DMS53 (cell line): ENCODE data around the gene ARID2.

Experiments
- DNase-seq: peaks from one replicate; lab custom pipeline; 2025; lab: John Stamatoyannopoulos, UW

The ARID2 gene

DNA sequence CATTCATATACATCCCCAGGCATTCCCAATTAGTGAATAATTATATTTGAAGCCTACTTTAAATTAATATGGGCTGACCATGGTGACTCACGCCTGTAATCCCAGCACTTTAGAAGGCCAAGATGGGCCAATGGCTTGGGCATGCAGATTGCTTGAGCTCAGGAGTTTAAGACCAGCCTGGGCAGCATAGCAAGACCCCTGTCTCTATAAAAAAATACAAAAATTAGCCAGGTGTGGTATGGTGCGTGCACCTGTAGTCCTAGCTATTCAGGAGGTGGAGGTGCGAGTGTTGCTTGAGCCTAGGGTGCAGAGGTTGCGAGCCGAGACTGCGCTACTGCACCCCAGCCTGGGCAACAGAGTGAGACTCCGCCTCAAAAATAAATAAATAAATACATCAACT lies 7.6 kb upstream of the ARID2 start:
- DNase-seq: no peak

DNA sequence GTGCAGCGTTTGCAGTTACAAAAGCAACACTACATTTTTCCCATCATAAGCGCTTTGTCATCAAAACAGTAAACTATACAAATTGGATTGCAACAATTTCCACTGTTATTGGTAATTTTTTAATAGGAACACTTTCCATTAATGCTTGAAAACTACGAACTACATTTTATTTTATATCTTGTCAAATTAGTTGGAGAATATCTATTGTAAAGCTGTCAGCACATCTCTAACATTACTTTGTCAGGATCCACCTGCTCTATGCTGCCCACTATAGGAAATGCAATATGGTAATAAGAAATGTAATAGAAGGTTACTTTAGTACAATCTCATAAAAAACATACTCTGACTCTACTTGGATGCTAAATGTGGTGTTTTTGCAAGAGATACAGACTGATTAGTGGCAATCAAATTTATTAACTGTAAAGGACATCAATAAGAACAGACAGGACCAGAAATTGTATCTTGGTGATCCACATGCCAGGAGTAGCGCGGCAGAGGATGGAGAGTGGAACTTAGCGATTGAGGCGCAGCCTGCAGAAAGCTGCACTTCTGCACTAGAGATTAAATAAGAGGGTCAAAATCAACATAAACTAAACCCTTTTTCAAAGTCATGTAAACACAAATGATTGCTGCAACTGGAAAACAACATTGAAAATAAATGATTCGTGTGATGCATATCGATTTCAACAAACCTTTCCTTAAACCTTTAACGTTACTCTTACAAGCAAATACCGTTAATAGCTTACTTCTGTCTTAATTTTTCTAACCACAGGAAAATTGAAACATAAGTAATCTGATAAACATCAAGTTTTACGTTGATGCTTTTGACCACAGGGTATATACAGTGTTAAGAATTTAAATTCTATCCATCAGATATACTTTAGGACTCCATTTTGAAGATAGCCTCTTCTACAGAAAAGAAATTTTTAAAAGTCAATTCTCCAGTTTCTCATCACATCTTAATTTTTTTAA lies 3.6 kb upstream of the ARID2 start:
- DNase-seq: peak; percentile 86

DNA sequence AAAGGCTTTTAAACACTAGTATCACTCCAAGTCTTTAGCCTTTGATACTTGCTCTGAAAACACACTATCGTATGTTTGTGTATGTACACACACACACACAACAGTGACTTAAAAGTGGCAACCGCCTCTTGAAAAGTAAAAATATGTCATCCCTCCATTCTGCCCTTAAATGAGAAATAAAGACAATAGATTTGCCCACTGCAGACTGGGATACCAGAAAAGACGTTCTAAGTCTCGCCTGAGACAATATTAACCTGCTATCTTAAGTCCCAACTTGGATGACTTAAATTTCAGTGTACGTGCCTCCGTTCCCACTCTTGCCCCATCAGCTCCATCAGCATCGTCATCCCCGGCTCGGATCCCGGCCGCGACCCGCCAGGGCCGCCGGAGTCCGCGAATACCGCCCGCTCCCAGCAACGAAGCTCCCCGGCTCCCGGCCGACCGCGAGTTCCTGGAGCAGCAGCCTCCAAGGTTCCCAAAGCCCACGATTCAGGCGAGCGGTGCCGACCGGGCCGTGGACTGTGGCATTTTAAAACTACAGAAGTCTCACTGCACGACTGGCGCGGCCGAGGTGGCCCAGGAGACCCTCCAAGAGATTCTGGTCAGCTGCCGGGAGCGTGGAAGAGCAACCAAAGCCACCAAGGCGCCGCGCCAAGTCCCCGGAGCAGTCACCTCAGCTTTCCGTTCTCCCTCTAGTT lies 2.8 kb upstream of the ARID2 start:
- DNase-seq: peak; percentile 93

DNA sequence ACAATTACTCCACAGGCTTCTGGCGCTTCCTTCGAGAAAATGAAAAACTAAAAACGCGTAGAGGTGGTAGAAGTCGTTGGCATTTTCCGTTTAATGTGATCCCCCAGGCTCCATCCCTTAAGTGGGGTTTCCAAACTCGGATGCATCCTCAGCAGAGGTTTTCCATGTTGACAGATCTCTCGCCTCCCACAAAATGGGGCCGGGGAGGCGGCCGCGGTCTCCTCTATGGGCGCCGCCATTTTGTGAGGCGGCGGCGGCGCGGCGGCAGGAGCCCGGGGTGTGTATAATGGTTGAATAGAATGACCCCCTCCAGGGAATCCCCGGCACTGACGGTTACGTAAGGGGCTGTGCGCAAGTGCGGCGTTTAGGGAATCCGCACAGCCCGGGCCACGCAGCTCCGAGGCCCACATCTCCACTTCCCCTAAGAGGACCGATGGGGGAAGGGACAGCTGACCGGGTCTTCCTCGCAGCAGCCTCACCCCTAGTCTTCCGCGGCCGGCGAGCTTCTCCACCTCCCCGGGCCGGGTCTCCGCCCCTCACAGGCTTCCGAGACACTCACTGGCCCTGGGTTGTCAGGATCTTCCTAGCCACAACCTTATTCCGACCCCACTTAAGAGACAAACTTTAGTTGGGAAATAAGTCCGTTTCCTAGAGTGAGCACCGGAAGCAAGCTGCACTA lies 2.1 kb upstream of the ARID2 start:
- DNase-seq: peak; percentile 100

DNA sequence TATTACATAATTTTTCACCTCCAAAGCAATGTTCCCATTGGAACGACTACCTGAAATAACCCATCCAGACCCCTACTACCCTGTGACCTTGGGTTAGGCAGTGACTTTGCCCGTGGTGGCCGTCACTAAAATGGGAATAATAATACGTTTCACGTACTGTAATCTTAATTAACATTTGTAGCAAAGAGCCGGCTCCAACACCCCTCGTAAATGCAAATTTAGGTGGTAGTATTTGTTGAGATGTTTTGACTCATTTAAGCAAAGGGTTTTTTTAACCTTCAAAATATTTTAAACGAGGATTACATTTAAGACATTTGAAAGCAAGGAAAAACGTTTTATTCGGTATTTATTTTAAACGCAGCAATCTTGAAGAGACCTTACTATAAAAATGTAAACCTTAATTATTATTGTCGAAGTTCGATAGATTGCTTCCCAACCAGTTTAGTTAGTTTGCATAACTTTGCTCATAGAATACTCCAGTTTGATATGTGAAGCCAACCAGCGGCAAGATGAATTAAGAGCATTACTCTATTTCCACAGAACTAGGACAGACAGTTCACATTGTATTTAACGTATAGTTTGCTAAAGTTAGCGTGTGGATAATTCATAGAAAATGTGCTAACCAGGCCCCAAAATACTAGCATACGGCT lies 1.4 kb upstream of the ARID2 start:
- DNase-seq: peak; percentile 91

DNA sequence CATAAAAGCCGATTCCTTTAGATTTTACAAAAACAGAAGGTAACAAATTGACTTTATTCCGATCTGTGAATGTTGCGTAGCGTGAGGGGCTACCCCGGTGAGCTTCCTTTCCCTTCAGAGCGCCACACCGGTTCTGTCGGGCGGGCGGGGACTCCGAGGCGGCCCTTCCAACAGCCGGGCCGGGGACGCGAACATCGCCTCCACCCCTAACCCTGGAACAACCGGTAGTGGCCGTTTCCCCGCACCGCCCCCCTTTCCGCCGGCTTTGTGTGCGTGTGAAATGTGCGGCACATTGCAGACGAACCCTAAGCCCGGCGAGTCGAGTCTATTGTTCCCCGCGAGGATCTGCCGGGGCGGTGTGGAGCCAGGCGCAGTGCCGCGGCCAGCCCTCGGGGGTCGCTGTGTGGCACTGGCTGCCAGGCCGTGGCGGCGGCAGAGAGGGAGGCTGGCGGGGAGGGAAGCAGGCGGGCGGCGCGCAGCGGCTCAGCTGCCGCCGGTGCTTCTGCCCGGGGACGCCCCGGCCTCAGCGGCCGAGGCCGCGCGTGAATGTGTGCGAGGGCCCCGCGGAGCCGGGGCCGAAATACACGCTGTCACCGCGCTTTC lies 775 bp upstream of the ARID2 start:
- peak; percentile 100 for DNase-seq

DNA sequence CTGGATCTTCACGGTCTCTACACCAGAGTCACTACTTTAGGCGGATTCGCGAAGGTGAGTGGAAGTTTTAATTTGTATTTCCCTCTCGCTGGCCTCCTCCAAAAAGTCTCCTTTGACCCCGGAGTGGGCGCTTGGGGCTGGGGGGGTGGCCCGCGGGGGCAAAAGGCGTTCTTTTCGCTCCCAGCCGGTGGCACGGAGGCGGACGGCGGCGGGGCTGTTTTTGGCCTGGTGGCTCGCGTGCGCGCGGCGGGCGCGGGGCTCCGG lies 510 bp downstream of the ARID2 start:
- peak; percentile 89 for DNase-seq

DNA sequence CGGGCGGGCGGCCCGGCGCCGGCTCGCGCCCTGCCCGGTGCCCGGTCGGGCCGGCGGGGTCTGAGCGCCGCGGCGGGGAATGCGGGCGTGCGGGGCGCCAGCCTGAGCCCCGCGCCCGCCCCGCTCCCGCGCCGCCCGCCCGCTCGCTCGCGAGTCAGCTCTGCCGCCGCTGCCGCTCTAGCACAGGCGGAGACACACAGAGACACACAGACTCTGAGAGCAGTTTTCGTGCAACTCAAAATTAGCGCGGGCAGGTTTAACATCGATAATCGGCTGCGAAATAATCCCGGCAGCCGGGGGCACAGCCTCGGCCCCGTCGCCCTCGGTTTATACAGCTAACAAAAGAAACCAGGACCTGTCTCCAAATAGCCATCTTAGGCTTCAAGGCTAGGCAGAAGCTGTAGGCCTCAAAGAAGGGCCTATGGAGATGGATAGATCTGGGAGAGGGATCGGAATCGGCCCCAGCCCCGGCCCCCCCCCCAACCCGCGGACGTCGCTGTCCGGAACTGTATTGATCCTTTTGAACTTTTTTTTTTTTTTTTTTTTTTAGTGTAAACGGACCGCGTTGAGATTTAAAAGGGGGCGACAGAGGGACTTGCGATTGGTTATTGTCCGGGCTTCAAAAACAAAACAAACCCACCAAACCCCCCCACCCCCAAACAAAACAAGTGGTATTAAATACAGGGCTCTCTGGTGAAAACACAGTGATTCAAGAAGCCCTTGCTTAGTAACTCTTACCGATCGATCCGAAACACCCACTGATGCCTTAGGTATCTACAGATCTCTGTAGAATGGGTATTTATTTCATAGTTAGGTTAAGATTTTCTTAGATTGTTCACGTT lies 1.1 kb downstream of the ARID2 start:
- peak; percentile 91 for DNase-seq

DNA sequence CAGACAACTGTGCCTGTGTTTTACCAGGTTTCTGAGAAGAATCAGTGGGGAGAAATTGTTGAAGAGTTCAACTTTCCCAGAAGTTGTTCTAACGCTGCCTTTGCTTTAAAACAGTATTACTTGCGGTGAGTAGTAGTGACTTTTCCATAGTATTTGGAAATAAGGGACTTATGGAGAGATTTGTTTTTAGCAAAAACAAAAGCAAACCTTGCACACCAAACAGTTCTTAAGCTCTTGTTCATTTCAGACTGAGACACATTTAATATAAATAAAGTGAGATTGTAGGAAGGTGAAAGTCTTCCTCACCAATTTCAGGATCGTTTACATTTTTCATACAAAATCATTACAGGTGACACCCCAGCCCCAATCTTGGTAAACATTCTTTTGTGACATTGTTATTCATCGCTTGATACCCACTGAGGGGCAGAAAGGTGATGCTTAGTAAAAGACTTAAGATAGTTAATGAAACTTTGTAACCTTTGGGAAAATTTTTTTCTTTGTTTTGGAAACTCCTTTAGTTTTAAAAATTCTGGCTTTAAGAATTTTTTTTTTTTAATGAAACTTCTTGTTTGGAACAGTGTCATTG lies 1.8 kb downstream of the ARID2 start:
- DNase-seq: no peak

DNA sequence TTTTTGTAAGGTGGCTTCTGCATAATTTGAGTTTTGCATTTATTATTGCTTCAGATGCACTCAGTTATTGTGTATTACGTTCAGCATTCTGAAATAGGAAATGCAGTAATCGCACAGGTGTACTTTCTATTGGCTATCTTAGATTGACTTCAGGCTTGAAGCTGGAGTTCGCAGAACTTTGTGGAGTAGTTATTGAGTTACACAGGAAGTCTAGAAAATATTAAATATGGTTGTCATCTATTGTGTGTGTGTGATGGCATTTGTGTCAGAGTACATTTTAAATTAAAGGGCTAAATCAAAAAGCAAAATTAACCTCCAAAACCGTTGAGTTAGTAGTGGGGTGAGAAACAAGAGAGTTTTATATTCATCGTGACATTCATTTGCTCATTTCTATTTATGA lies 2.7 kb downstream of the ARID2 start:
- DNase-seq: peak; percentile 53

DNA sequence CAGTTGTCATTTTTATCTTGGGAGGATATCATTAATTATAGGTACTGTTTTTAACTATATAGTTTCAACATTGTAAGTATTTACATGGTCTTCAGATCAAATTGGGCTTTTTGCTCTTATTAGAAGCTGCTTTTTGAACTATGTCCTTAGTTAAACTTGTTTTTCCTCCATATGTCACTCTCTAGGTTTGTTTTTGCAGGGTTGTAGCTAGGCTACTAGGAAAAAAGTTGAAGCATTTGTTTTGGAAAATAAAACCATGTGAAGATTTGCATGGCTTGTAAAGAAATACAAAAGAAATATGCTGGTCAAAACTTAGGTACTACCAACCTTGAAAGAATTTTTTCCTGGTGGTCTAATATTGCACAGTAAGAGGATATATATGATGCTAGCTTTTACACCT lies 3.4 kb downstream of the ARID2 start:
- DNase-seq: peak; percentile 39

DNA sequence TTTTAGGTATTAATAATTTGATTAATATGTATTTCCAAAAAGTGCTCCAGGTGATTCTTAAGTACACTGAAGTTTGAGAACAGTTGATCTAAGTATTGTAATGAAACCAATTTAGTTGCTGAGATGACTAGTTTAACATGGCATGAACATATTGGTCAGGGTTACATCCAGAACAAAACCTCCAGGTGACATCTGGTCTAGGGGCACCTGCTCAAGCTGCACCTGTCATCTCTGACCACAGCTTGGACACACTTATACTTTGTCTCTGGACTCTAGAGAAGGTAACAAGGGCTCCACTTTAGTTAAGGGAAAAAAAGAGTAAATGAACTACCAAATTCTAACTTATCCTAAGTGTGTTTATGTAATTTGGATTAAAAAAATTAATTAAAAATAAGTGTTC lies 8.1 kb downstream of the ARID2 start:
- DNase-seq: peak; percentile 87

DNA sequence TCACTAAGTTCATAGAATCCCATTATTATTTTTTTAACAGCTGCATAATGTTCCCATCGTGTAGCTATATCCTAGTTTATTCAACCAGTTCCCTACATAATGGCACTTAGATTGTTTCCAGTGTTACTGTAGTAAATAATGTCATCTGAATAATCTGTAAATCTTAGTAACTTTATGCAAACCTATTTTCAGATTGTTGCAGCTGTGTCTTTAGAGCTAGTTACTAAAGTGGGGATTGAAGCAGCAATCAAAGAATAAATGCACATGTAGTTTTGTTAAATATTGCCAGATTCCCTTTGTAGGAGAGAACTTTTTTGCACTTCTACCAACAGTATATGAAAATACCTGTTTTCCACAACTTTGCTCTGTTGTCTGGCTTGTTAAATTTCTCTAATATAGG lies 13.1 kb downstream of the ARID2 start:
- DNase-seq: peak; percentile 28

DNA sequence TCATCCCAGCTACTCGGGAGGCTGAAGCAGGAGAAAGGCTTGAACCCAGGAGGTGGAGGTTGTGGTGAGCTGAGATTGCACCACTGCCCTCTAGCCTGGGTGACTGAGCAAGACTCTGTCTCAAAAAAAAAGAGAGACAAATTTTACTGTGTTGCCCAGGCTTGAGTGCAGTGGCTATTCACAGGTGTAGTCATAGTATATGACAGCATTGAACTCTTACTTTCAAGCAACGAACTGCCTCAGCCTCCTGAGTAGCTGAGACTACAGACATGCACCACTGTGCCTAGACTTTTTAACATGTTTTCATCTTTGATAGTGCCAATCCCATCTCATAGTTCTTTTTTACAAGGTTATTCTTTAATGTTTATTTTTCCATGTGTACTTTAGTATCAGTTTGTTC lies 13.7 kb downstream of the ARID2 start:
- DNase-seq: no peak

DNA sequence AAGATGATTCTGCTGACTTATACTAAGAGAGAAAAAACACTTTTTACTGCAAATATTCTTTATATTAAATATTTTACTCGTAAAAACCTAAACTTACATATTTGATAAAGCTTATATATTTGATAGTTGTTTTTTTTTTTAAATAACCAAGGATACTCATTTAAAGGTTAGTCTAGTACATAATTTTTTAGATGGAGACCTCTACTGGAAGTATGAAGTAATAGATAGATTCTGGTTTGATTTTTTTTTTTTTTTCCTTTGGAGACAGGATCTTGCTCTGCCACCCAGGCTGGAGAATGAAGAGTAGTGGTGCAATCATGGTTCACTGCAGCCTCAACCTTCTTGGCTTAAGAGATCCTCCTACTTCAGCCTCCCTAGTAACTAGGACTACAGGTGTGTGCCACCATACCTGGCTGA lies 16.4 kb downstream of the ARID2 start:
- peak; percentile 80 for DNase-seq

DNA sequence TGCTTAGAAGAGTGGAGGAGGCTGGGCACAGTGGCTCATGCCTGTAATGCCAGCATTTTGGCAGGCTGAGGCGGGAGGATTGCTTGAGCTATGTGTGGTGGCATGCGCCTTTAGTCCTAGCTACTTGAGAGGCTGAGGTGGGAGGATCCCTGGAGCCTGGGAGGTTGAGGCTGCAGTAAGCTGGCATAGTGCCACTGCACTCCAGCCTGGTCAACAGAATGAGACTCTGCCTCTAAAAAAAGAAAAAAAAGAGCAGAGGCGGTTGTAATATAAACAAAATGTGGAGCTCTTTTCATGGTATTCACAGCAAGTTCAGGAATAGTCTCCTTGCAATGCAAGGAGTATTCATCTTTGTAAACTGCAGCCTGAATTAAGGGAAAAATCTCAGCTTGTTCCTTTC lies 27.2 kb downstream of the ARID2 start:
- DNase-seq: peak; percentile 42

DNA sequence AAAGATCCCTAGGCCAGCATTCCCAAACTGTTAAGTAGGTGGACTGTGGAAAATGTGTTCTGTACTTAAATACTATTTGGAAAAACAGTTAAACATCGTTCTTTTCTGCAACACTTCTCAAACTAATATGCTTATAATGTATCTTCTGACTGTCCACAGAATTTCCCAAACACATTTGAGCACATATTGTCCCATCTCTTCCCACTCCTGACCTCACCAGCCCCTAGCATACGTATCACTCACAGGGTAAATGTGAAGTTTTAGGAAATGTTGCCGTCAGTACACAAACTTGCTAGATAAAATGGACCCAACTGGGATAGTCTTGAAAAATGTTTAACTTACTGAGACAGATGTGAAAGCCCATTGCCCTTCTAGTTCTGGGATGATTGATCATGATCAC lies 27.7 kb downstream of the ARID2 start:
- no peak for DNase-seq

DNA sequence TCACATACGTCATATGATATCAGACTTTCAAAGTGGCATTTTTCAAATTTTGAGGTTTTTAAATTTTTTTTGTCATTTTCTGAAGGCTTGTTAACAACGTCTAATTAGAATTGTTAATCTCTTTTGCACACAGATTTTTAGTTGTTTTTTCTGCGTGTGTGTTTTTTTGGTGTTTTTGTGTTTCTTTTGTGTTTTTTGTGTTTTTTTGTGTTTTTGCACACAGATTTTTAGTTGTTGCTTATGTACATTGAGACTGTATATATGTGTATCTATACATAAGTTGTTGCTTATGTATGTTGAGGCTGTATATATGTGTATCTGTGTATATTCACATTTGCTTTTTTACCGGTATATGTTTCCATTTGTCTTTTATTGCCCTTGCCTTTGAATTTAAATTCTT lies 30.8 kb downstream of the ARID2 start:
- no peak for DNase-seq

DNA sequence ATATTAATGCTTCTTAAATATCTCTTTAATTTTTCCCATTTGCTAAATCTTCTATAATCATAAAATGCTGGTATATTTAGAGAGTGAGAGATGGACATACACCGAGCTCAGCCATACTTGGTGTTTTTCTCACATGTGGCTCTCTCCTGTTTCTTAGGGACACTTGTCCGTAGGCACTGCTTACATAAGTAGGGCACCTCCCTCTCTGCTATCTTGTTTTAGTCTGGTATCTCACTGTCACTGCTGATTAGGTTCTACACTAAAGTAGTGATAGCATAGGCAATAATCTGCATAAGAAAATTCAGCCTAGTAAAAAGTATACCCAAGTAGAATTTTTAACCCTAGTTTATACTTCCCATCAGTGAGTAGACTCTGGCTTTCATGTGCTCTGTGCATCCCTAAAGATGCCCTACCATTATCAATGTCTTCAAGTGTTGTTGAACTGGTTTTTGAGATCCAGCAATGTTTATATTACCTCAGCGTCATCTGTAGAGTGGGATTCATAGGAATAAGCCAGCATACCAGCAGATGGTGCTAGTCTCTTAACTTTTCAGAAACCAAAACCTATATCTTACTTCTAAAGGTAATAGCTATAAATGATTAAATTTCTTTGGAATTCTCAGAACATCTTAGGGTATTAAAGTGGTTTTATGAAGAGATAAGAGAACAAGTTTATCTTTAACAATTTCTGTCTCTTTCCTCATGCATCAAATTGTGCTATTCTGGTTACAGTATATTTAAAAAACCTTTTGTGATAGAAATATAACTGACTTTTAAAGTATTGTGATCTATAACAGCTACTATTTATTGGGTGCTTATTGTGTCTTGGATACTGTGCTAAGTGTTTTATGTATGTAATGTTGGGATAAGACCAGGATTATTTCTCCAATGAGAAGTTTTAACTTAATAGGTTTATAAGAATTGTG lies 32.9 kb downstream of the ARID2 start:
- DNase-seq: peak; percentile 91

DNA sequence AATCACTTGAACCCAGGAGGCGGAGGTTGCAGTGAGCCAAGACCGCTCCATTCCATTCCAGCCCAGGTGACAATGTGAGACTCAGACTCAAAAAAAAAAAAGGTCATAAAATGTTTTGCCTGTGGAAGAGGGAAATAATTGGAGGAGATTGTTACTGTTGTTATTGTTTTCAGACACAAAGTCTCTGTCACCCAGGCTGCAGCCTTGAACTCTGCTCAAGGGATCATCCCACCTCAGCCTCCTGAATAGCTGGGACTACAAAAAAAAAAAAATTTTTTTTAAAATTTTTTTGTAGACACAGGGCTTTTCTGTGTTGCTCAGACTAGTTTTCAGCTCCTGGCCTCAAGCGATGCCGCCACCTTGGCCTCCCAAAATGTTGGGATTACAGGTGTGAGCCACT lies 33.9 kb downstream of the ARID2 start:
- DNase-seq: no peak
